ENCODE measurements around the gene LEPROT. TPM values are rescaled to one million over a fixed set of nuclear protein-coding genes. Genes with fewer than 3 reads are reported as not detected.

Gene LEPROT
- total RNA-seq, 2 donors from 2014 or later = 19.7 to 49.0 TPM

GRCh38 chr1:65429078-65429477 is 8.6 kb downstream of the LEPROT start:
- H3K27me3 Mint-ChIP-seq (ENCODE audit: insufficient read depth) = no peaks in the 10 kb centered on the region
- H3K4me3 Mint-ChIP-seq = no peak overlapping the region
- DNase-seq = no peak
- peaks cover 18% of the 10 kb centered on the region for H3K4me1 Mint-ChIP-seq
- 94 to 100% methylated on average over 2 of the region's 2 CpGs for WGBS, 2 experiments (ENCODE audit: insufficient coverage in 1 of 2, insufficient read length in 1 of 2)
- Histone ChIP-seq H3K4me3 (ENCODE audit: low read length) (no peak overlapping the region), H3K9ac (ENCODE audit: extremely low read depth, low read length, poor library complexity, severe bottlenecking) (no peak overlapping the region), H3K27ac (ENCODE audit: low read depth, low read length) (no peak overlapping the region), H3K9me3 (ENCODE audit: control insufficient read depth, low read length) (no peaks in the 10 kb centered on the region), H3K27me3 (ENCODE audit: control insufficient read depth, insufficient read depth, low read length, poor library complexity, severe bottlenecking) (no peaks in the 10 kb centered on the region), H3K36me3 (ENCODE audit: control insufficient read depth, insufficient read depth, low read length) (peaks cover 68% of the 10 kb centered on the region), H3K4me1 (ENCODE audit: control insufficient read depth, insufficient read depth, low read length) (peaks cover 10% of the 10 kb centered on the region)
- H3K27ac Mint-ChIP-seq = no peak overlapping the region
- no peak for TF ChIP-seq CTCF (conservative IDR thresholded peaks at IDR 0.05)
- H3K9me3 Mint-ChIP-seq = no peaks in the 10 kb centered on the region
- H3K36me3 Mint-ChIP-seq (ENCODE audit: low read depth) = peaks cover 45% of the 10 kb centered on the region

- Mint-ChIP-seq H3K27me3 (ENCODE audit: insufficient read depth) (no peaks in the 10 kb centered on the region), H3K4me3 (no peak overlapping the region), H3K9me3 (no peaks in the 10 kb centered on the region), H3K36me3 (ENCODE audit: low read depth) (peaks cover 45% of the 10 kb centered on the region), H3K4me1 (peaks cover 18% of the 10 kb centered on the region), H3K27ac (no peak overlapping the region)
- Histone ChIP-seq H3K4me3 (ENCODE audit: low read length) (no peak overlapping the region), H3K4me1 (ENCODE audit: control insufficient read depth, insufficient read depth, low read length) (peaks cover 10% of the 10 kb centered on the region), H3K36me3 (ENCODE audit: control insufficient read depth, insufficient read depth, low read length) (peaks cover 66% of the 10 kb centered on the region), H3K27me3 (ENCODE audit: control insufficient read depth, insufficient read depth, low read length, poor library complexity, severe bottlenecking) (no peaks in the 10 kb centered on the region), H3K27ac (ENCODE audit: low read depth, low read length) (no peak overlapping the region), H3K9ac (ENCODE audit: extremely low read depth, low read length, poor library complexity, severe bottlenecking) (no peak overlapping the region), H3K9me3 (ENCODE audit: control insufficient read depth, low read length) (no peaks in the 10 kb centered on the region)
- no peak for DNase-seq
- 88 to 90% methylated on average over 5 to 7 of the region's 7 CpGs for WGBS, 2 experiments (ENCODE audit: insufficient coverage in 1 of 2, insufficient read length in 1 of 2)
- no peak for TF ChIP-seq CTCF (conservative IDR thresholded peaks at IDR 0.05)
Observed at GRCh38 chr1:65429806-65430205, 9.3 kb downstream of the LEPROT start.

GRCh38 chr1:65431111-65431705 is 10.7 kb downstream of the LEPROT start:
- TF ChIP-seq CTCF (conservative IDR thresholded peaks at IDR 0.05) = peak; percentile 83
- Mint-ChIP-seq H3K4me1 (peaks cover 17% of the 10 kb centered on the region), H3K27ac (no peak overlapping the region), H3K36me3 (ENCODE audit: low read depth) (peaks cover 41% of the 10 kb centered on the region), H3K9me3 (no peaks in the 10 kb centered on the region), H3K27me3 (ENCODE audit: insufficient read depth) (no peaks in the 10 kb centered on the region), H3K4me3 (no peak overlapping the region)
- no peak overlapping the region for H3K4me3 ChIP-seq (ENCODE audit: low read length)
- WGBS, 2 experiments (ENCODE audit: insufficient coverage in 1 of 2, insufficient read length in 1 of 2) = 33% methylated on average over 1 of the region's 1 CpG; no CpG with 5 or more reads in 1 of the 2 experiments
- H3K4me1 ChIP-seq (ENCODE audit: control insufficient read depth, insufficient read depth, low read length) = peaks cover 10% of the 10 kb centered on the region
- H3K27ac ChIP-seq (ENCODE audit: low read depth, low read length) = no peak overlapping the region
- H3K27me3 ChIP-seq (ENCODE audit: control insufficient read depth, insufficient read depth, low read length, poor library complexity, severe bottlenecking) = no peaks in the 10 kb centered on the region
- H3K9ac ChIP-seq (ENCODE audit: extremely low read depth, low read length, poor library complexity, severe bottlenecking) = no peak overlapping the region
- H3K36me3 ChIP-seq (ENCODE audit: control insufficient read depth, insufficient read depth, low read length) = peaks cover 55% of the 10 kb centered on the region
- DNase-seq = no peak
- H3K9me3 ChIP-seq (ENCODE audit: control insufficient read depth, low read length) = no peaks in the 10 kb centered on the region
